Body of pancreas (tissue), 4 donors: ENCODE measurements around the gene PACRG.
A peak's percentile ranks its signal among the peaks of the same experiment; 100 is the strongest.

Experiments
- POLR2A ChIP-seq, 3 donors: fragments of 450-650 bp; IDR thresholded peaks; one replicate each; pipeline ENCODE4 v1.6.1; 2016; ENCODE audit warnings: antibody characterized with exemption in 3 of 3, mild to moderate bottlenecking in 2 of 3
- TF ChIP-seq, protein P1 (sequence below), 7 experiments: fragments of 450-650 bp in 4 of 7; fragments of 200-600 bp in 3 of 7; sonication (generic) in 3 of 7; IDR thresholded peaks; one replicate each; pipeline ENCODE4 v1.5.1; 2016 to 2019; ENCODE audit warnings: antibody characterized with exemption in 7 of 7

GRCh38 chr6:163354761-163355425, 627.1 kb downstream of the PACRG start:
- TF ChIP-seq, protein P1, sequence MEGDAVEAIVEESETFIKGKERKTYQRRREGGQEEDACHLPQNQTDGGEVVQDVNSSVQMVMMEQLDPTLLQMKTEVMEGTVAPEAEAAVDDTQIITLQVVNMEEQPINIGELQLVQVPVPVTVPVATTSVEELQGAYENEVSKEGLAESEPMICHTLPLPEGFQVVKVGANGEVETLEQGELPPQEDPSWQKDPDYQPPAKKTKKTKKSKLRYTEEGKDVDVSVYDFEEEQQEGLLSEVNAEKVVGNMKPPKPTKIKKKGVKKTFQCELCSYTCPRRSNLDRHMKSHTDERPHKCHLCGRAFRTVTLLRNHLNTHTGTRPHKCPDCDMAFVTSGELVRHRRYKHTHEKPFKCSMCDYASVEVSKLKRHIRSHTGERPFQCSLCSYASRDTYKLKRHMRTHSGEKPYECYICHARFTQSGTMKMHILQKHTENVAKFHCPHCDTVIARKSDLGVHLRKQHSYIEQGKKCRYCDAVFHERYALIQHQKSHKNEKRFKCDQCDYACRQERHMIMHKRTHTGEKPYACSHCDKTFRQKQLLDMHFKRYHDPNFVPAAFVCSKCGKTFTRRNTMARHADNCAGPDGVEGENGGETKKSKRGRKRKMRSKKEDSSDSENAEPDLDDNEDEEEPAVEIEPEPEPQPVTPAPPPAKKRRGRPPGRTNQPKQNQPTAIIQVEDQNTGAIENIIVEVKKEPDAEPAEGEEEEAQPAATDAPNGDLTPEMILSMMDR (IDR thresholded peaks at IDR 0.05) = no peak
- TF ChIP-seq POLR2A (IDR thresholded peaks at IDR 0.05) = peak in 1 of 3 donors; percentile 21
